Mucosa of rectum (tissue), 2 donors: ENCODE data around the gene ICAM5.
A peak's percentile ranks its signal among the peaks of the same experiment; 100 is the strongest.
"Not testable (repeated sequence)": the region's sequence is repeated elsewhere in the genome, so short reads cannot be mapped to it uniquely, and the experiment has no call there.

ENCODE experiments used
- H3K27ac ChIP-seq, 2 donors: one replicate each; pipeline ENCODE4 v1.7.0; 2013; ENCODE audit warnings: inconsistent platforms in 2 of 2, low read depth in 2 of 2, low read length in 2 of 2
- H3K27me3 ChIP-seq, 2 donors: one replicate each; pipeline ENCODE4 v1.7.0; 2013; ENCODE audit warnings: low read length in 2 of 2; ENCODE audit not compliant: control insufficient read depth in 2 of 2, insufficient read depth in 2 of 2
- H3K36me3 ChIP-seq, 2 donors: one replicate each; pipeline ENCODE4 v1.7.0; 2013; ENCODE audit warnings: low read length in 2 of 2; ENCODE audit not compliant: control insufficient read depth in 2 of 2, insufficient read depth in 2 of 2
- H3K4me1 ChIP-seq, 2 donors: one replicate each; pipeline ENCODE4 v1.7.0; 2013; ENCODE audit warnings: low read length in 2 of 2, mild to moderate bottlenecking in 1 of 2; ENCODE audit not compliant: control insufficient read depth in 2 of 2, insufficient read depth in 2 of 2
- H3K4me3 ChIP-seq, 2 donors: one replicate each; pipeline ENCODE4 v1.7.0; 2013; ENCODE audit warnings: low read length in 2 of 2
- H3K9ac ChIP-seq, 2 donors: one replicate each; pipeline ENCODE4 v1.7.0; 2013; ENCODE audit warnings: low read length in 2 of 2, low read depth in 1 of 2, mild to moderate bottlenecking in 1 of 2
- H3K9me3 ChIP-seq, 2 donors: one replicate each; pipeline ENCODE4 v1.7.0; 2013; ENCODE audit warnings: low read length in 2 of 2; ENCODE audit not compliant: control insufficient read depth in 2 of 2
- donor health status: healthy.
- donor health status: Normal muscosa, but diverticular disease.

The ICAM5 gene, protein sequence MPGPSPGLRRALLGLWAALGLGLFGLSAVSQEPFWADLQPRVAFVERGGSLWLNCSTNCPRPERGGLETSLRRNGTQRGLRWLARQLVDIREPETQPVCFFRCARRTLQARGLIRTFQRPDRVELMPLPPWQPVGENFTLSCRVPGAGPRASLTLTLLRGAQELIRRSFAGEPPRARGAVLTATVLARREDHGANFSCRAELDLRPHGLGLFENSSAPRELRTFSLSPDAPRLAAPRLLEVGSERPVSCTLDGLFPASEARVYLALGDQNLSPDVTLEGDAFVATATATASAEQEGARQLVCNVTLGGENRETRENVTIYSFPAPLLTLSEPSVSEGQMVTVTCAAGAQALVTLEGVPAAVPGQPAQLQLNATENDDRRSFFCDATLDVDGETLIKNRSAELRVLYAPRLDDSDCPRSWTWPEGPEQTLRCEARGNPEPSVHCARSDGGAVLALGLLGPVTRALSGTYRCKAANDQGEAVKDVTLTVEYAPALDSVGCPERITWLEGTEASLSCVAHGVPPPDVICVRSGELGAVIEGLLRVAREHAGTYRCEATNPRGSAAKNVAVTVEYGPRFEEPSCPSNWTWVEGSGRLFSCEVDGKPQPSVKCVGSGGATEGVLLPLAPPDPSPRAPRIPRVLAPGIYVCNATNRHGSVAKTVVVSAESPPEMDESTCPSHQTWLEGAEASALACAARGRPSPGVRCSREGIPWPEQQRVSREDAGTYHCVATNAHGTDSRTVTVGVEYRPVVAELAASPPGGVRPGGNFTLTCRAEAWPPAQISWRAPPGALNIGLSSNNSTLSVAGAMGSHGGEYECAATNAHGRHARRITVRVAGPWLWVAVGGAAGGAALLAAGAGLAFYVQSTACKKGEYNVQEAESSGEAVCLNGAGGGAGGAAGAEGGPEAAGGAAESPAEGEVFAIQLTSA

DNA sequence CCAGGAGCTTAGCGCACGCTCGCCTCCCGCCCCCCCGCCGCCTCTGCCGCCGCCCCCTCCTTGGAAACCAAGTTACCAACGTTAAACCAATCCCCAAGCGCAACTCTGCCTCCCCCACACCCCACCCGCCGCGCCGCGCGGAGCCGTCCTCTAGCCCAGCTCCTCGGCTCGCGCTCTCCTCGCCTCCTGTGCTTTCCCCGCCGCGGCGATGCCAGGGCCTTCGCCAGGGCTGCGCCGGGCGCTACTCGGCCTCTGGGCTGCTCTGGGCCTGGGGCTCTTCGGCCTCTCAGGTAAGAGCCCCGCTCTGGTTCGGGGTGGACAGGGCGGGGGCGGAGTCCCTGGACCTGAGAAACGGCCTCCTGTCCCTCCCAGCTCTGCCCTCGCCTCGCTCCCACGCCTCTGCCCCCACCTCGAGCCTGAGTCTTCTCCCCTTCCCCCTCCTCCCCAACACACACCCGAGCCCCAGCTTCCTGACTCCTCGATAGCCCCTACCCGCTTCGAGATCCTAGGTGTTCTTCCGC, at the start of gene ICAM5:
Gene ICAM5, plus strand, starts transcription at position 117 of the 521 bp plus-strand sequence. Its CDS starts 92 bp downstream, at position 209.
- Histone ChIP-seq H3K4me1 (peaks cover 41 to 44% of the 10 kb centered on the region in 2 donors), H3K9ac (peak within 1 kb of the TSS in 1 of 2 donors; percentile 11), H3K9me3 (no peaks in the 10 kb centered on the region), H3K36me3 (peaks cover 0 to 12% of the 10 kb centered on the region in 2 donors), H3K27ac (no peak within 1 kb of the TSS), H3K4me3 (peak within 1 kb of the TSS; percentile 38 to 65), H3K27me3 (peaks cover 59 to 71% of the 10 kb centered on the region in 2 donors)

DNA sequence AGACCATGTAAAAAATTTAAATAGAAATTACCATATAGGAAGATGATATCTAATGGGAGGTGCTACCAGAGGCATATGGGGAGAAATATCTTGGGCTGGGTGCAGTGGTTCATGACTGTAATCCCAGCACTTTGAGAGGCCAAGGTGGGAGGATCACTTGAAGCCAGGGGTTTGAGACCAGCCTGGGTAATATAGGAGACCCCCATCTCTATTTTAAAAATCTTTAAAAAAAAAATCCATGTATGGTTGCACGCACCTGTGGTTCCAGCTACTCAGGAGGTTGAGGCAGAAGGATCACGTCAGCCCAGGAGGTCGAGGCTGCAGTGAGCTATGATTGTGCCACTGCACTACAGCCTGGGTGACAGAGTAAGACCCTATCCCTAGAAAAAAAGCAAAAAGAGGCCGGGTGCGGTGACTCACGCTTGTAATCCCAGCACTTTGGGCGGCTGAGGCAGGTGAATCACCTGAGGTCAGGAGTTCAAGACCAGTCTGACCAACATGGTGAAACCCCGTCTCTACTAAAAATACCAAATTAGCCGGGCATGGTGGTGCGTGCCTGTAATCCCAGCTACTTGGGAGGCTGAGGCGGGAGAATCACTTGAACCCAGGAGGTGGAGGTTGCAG, 47.8 kb upstream of the ICAM5 start:
- H3K9me3 ChIP-seq, H3K4me3 ChIP-seq, H3K27ac ChIP-seq, H3K9ac ChIP-seq, H3K36me3 ChIP-seq, H3K4me1 ChIP-seq, H3K27me3 ChIP-seq: not testable (repeated sequence)

DNA sequence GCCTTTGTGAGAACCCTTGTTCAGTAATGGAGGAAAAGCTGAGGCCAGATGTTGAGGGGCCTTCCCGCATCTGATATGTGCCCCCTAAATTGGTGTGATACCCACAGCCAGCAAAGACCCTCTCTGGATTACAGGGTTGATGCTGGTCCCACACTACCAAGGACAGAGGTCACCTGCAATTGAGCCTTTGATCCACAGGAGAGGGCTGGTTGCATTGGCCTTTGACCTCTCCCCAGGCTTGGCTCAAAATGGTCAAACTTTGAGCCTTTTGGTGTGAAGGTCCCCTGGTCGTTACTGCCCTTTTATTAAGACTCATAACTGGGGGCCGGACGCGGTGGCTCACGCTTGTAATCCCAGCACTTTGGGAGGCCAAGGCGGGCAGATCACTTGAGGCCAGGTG, 46.1 kb upstream of the ICAM5 start:
- H3K9me3 ChIP-seq, result no peaks in the 10 kb centered on the region
- no peak overlapping the region for H3K4me3 ChIP-seq
- no peak overlapping the region for H3K27ac ChIP-seq
- H3K9ac ChIP-seq, result no peak overlapping the region
- no peaks in the 10 kb centered on the region for H3K27me3 ChIP-seq
- H3K36me3 ChIP-seq, result no peaks in the 10 kb centered on the region
- H3K4me1 ChIP-seq, result peaks cover 2 to 4% of the 10 kb centered on the region in 2 donors

DNA sequence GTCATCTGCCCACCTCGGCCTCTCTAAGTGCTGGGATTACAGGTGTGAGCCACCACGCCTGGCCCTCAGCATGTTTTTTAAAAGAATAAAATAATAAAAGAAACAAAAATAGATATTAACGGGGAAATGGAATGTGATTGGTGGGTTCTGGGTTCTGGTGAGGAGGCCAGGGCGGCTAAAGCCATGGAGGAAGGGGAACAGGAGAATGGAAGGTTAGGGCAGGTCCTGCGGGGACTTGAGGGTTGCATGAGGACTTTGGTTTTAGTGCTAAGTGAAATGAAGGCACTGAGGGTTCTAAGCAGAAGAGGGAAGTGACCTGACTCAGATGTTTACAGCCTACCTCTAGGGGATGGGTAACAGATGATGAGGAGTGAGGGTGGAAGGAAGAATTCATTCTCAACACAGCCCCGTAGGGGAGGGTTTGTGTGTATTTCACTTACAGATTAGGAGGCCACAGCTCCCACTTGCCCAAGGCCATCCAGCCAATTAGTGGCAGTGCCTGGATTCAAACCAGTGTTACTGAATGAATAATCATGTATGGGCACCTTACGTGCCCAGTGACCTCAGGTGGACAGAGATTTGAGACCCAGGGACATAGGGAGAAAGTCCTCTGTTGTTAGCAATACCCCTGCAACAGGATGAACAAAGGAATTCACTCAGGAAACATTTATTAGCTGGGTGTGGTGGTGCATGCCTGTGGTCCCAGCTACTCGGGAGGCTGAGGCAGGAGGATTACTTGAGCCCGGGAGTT, 44.4 kb upstream of the ICAM5 start:
- H3K27ac ChIP-seq, result no peak overlapping the region
- no peaks in the 10 kb centered on the region for H3K36me3 ChIP-seq
- H3K4me3 ChIP-seq, result no peak overlapping the region
- H3K4me1 ChIP-seq, result peaks cover 0 to 4% of the 10 kb centered on the region in 2 donors
- no peak overlapping the region for H3K9ac ChIP-seq
- no peaks in the 10 kb centered on the region for H3K9me3 ChIP-seq
- H3K27me3 ChIP-seq, result no peaks in the 10 kb centered on the region

DNA sequence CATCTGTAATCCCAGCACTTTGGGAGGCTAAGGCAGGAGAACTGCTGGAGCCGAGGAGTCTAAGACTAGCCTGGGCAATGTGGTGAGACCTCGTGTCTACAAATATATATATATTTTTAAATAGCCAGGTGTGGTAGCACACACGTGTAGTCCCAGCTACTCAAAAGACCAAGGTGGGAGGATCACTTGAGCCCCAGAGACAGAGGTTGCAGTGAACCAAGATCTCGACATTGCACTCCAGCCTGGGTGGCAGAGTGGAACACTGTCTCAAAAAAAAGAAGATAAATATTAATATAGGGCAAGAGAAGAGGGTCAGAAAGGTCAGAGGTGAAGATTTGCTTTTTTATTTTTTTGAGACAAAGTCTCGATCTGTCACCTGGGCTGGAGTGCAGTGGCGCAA, 43.2 kb upstream of the ICAM5 start:
- H3K9ac ChIP-seq, result no peak overlapping the region

DNA sequence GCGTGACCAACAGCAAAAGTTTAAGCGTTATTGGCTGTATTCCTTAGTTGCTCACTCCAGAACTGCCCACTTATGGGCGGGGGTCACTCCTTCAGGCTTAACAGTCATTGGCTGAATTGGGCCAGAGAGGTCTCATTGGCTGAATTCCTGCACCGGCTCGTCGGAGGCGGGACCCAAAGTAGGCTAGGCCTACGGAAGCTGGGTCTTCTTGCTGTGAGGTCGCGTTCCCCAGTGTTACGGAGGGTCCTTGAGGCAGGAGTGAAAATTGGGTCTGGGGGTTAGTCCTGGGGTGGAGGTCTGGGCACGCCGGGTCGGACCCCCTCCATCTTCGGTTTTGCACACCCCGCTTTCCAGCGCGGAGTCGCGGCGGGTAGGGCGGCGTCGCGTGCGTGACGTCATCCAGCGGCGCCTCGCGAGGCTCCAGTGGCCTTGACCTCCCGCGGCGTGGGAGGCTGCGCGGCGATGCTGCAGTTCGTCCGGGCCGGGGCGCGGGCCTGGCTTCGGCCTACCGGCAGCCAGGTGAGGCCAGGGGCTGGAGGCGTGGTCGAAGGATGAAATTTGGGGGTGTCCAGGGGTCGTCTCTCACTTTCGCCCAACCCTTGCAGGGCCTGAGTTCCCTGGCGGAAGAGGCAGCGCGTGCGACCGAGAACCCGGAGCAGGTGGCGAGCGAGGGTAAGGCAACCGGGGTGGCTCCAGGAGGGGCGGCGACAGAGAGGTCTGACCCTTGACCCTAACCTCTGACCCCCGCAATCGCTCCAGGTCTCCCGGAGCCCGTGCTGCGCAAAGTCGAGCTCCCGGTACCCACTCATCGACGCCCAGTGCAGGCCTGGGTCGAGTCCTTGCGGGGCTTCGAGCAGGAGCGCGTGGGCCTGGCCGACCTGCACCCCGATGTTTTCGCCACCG, 37.7 kb upstream of the ICAM5 start, which contains the start of gene MRPL4:
Gene MRPL4, plus strand, starts transcription at position 423 of the 903 bp plus-strand sequence. Its CDS starts 40 bp downstream, at position 463.
- Histone ChIP-seq H3K9ac (peak within 1 kb of the TSS; percentile 92 to 97), H3K27ac (peak within 1 kb of the TSS; percentile 86 to 88), H3K36me3 (peaks cover 14 to 23% of the 10 kb centered on the region in 2 donors), H3K9me3 (no peaks in the 10 kb centered on the region), H3K27me3 (no peaks in the 10 kb centered on the region), H3K4me1 (peaks cover 8 to 9% of the 10 kb centered on the region in 2 donors), H3K4me3 (peak within 1 kb of the TSS; percentile 93 to 98)

More for the DNA sequence above, 43.2 kb upstream of the ICAM5 start:
- Histone ChIP-seq H3K4me3 (no peak overlapping the region), H3K27ac (no peak overlapping the region), H3K36me3 (no peaks in the 10 kb centered on the region), H3K27me3 (no peaks in the 10 kb centered on the region), H3K9me3 (no peaks in the 10 kb centered on the region), H3K4me1 (peaks cover 0 to 7% of the 10 kb centered on the region in 2 donors)

DNA sequence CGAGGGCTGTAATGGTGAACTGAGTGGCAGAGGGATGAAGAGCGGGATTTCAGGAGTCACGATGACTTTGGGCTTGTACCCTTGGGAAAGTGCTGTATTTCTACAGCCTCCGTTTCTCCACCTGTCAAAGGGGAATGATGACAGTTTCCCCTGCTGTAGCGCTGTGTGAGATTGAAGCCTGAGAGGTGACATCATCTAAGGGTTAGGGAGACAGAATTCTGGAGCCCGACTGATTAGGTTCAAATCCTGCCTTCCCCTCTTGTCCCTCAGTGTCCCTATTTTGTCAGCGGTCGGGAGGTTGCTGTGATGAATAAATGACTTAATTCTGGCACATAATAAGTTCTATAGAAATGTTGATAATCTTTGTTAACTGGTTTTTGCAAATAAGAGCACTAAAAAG, 37.0 kb upstream of the ICAM5 start:
- peak overlapping the region in 1 of 2 donors; percentile 86 for H3K27ac ChIP-seq
- H3K4me3 ChIP-seq, result peak overlapping the region; percentile 93 to 98
- no peaks in the 10 kb centered on the region for H3K9me3 ChIP-seq
- H3K4me1 ChIP-seq, result peaks cover 8 to 9% of the 10 kb centered on the region in 2 donors
- peak overlapping the region; percentile 92 to 97 for H3K9ac ChIP-seq
- H3K36me3 ChIP-seq, result peaks cover 20 to 29% of the 10 kb centered on the region in 2 donors
- H3K27me3 ChIP-seq, result no peaks in the 10 kb centered on the region

DNA sequence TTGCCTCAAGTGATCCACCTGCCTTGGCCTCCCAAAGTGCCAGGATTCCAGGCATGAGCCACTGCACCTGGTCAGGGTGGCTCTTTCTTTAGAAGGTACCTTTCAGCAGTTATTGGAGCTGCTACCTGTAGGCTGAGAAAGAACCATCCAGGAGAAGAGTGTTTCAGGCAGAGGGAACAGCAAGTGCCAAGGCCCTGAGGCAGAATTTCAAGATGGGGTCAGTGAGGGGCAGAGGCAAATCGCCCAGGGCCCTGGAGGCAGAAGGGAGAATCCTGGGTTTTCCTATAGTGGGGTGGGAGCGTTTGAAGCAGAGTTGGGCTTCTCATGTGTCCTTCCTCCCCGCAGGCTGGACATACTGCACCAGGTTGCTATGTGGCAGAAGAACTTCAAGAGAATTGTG, 35.5 kb upstream of the ICAM5 start:
- no peak overlapping the region for H3K9ac ChIP-seq
- H3K27ac ChIP-seq, result no peak overlapping the region
- H3K9me3 ChIP-seq, result no peaks in the 10 kb centered on the region
- no peak overlapping the region for H3K4me3 ChIP-seq
- peaks cover 25 to 38% of the 10 kb centered on the region in 2 donors for H3K36me3 ChIP-seq
- H3K4me1 ChIP-seq, result peaks cover 8 to 12% of the 10 kb centered on the region in 2 donors
- H3K27me3 ChIP-seq, result no peaks in the 10 kb centered on the region
